ENCODE results near the gene CMIP.

- TF ChIP-seq FOXM1 (IDR thresholded peaks at IDR 0.05; ENCODE audit: borderline replicate concordance, low read depth) (no peak), CEBPB (IDR thresholded peaks at IDR 0.05) (no peak), MAX (IDR thresholded peaks at IDR 0.05) (no peak), EP300 (IDR thresholded peaks at IDR 0.05; ENCODE audit: borderline replicate concordance) (no peak), NFIC (IDR thresholded peaks at IDR 0.05) (no peak), YY1 (IDR thresholded peaks at IDR 0.05; ENCODE audit: low read depth) (no peak), TAF1 (IDR thresholded peaks at IDR 0.05; ENCODE audit: low read depth) (no peak), TEAD4 (IDR thresholded peaks at IDR 0.05) (no peak)
These were observed 172.4 kb downstream of the CMIP start for GRCh38 chr16:81617021-81617346.
